ENCODE results near the gene SS18.
A peak's percentile ranks its signal among the peaks of the same experiment; 100 is the strongest.
"Not testable (repeated sequence)": the region's sequence is repeated elsewhere in the genome, so short reads cannot be mapped to it uniquely, and the experiment has no call there.

Gene SS18

GRCh38 chr18:26090130-26091046, at the start of gene SS18:
Gene SS18 (minus strand): TSS chr18:26090613. CDS start chr18:26090569, 44 bp downstream.
- DNase-seq (ENCODE audit: low read depth) = peak; percentile 88

GRCh38 chr18:26135548-26135947, 45.1 kb upstream of the SS18 start:
- no peak for DNase-seq (ENCODE audit: low read depth)

GRCh38 chr18:26134107-26134506, 43.7 kb upstream of the SS18 start:
- no peak for DNase-seq (ENCODE audit: low read depth)

GRCh38 chr18:26133652-26134051, 43.2 kb upstream of the SS18 start, which contains the start of gene PSMA8:
Gene PSMA8 (plus strand): TSS chr18:26133869. CDS start chr18:26133966, 97 bp downstream.
- no peak for DNase-seq (ENCODE audit: low read depth)

- DNase-seq (ENCODE audit: low read depth) = not testable (repeated sequence)
These were observed 37.8 kb upstream of the SS18 start for GRCh38 chr18:26128192-26128591.

GRCh38 chr18:26127786-26128185, 37.4 kb upstream of the SS18 start:
- no peak for DNase-seq (ENCODE audit: low read depth)

- DNase-seq (ENCODE audit: low read depth) = not testable (repeated sequence)
These were observed 31.6 kb upstream of the SS18 start for GRCh38 chr18:26121994-26122393.

- no peak for DNase-seq (ENCODE audit: low read depth)
These were observed 31.1 kb upstream of the SS18 start for GRCh38 chr18:26121476-26121875.

- DNase-seq (ENCODE audit: low read depth) = no peak
These were observed 28.8 kb upstream of the SS18 start for GRCh38 chr18:26119246-26119645.

GRCh38 chr18:26104035-26104434, 13.6 kb upstream of the SS18 start:
- DNase-seq (ENCODE audit: low read depth) = no peak

- DNase-seq (ENCODE audit: low read depth) = no peak
These were observed 13.2 kb upstream of the SS18 start for GRCh38 chr18:26103579-26103978.

GRCh38 chr18:26097563-26097962, 7.2 kb upstream of the SS18 start:
- no peak for DNase-seq (ENCODE audit: low read depth)

GRCh38 chr18:26096852-26097251, 6.4 kb upstream of the SS18 start:
- DNase-seq (ENCODE audit: low read depth) = no peak

GRCh38 chr18:26091047-26091630, 726 bp upstream of the SS18 start:
- DNase-seq (ENCODE audit: low read depth) = no peak

- no peak for DNase-seq (ENCODE audit: low read depth)
These were observed 902 bp downstream of the SS18 start for GRCh38 chr18:26089293-26090129.

- no peak for DNase-seq (ENCODE audit: low read depth)
These were observed 1.9 kb downstream of the SS18 start for GRCh38 chr18:26088487-26088886.

- no peak for DNase-seq (ENCODE audit: low read depth)
These were observed 3.5 kb downstream of the SS18 start for GRCh38 chr18:26086959-26087358.

- DNase-seq (ENCODE audit: low read depth) = no peak
These were observed 5.4 kb downstream of the SS18 start for GRCh38 chr18:26085056-26085455.

GRCh38 chr18:26083099-26083498, 7.3 kb downstream of the SS18 start:
- no peak for DNase-seq (ENCODE audit: low read depth)

- DNase-seq (ENCODE audit: low read depth) = no peak
These were observed 7.9 kb downstream of the SS18 start for GRCh38 chr18:26082475-26082874.

GRCh38 chr18:26074246-26074645, 16.2 kb downstream of the SS18 start:
- DNase-seq (ENCODE audit: low read depth) = no peak

GRCh38 chr18:26073758-26074157, 16.7 kb downstream of the SS18 start:
- no peak for DNase-seq (ENCODE audit: low read depth)
